GM23338 (cell line): ENCODE results near the gene ERCC6. TPM values are rescaled to one million over a fixed set of nuclear protein-coding genes. Genes with fewer than 3 reads are reported as not detected.

ENCODE experiments used
- ATAC-seq: fragments of 200-7000 bp; cut with Tn5 transposase; 3 replicates; pipeline ENCODE4 v1.9.1; 2020
- DNase-seq: peaks from one replicate; pipeline ENCODE4 v3.0.0-alpha.2; 2015; ENCODE audit warnings: low spot score
- H2AFZ ChIP-seq: fragments of 200-600 bp; sonication (generic); 2 replicates; pipeline ENCODE4 v1.8.0; 2016; ENCODE audit warnings: antibody characterized with exemption, mild to moderate bottlenecking, moderate library complexity
- H3F3A ChIP-seq: fragments of 200-600 bp; sonication (generic); replicated peaks from 2 replicates; pipeline ENCODE4 v1.8.0; 2017; ENCODE audit warnings: antibody characterized with exemption, mixed run types, low read depth
- H3K27ac ChIP-seq: fragments of 200-600 bp; sonication (generic); 2 replicates; pipeline ENCODE4 v1.6.1; 2016; ENCODE audit warnings: low read depth
- H3K27me3 ChIP-seq: fragments of 200-600 bp; sonication (generic); 2 replicates; pipeline ENCODE4 v1.8.0; 2016; ENCODE audit warnings: mild to moderate bottlenecking, mixed run types, moderate library complexity; ENCODE audit not compliant: insufficient read depth
- H3K36me3 ChIP-seq: fragments of 200-600 bp; sonication (generic); 2 replicates; pipeline ENCODE4 v1.8.0; 2016; ENCODE audit warnings: mild to moderate bottlenecking; ENCODE audit not compliant: insufficient read depth
- H3K4me1 ChIP-seq: fragments of 200-600 bp; sonication (generic); 2 replicates; pipeline ENCODE4 v1.8.0; 2016; ENCODE audit warnings: mild to moderate bottlenecking, moderate library complexity; ENCODE audit not compliant: insufficient read depth
- H3K4me2 ChIP-seq: fragments of 200-600 bp; sonication (generic); 2 replicates; pipeline ENCODE4 v1.7.1; 2017; ENCODE audit warnings: mixed run types
- H3K4me3 ChIP-seq: fragments of 200-600 bp; sonication (generic); 2 replicates; pipeline ENCODE4 v1.6.1; 2016; ENCODE audit warnings: mixed run types
- H3K79me2 ChIP-seq: fragments of 200-600 bp; sonication (generic); replicated peaks from 2 replicates; pipeline ENCODE4 v1.8.0; 2017; ENCODE audit warnings: mild to moderate bottlenecking; ENCODE audit not compliant: insufficient read depth
- H3K9me2 ChIP-seq: fragments of 200-600 bp; sonication (generic); 2 replicates; pipeline ENCODE4 v1.8.0; 2017; ENCODE audit not compliant: insufficient read depth
- H4K20me1 ChIP-seq: fragments of 200-600 bp; sonication (generic); replicated peaks from 2 replicates; pipeline ENCODE4 v1.8.0; 2017; ENCODE audit warnings: mild to moderate bottlenecking; ENCODE audit not compliant: insufficient read depth
- H3K27ac Mint-ChIP-seq: 2 replicates; pipeline ENCODE4 v1.8.0; 2020; ENCODE audit warnings: inconsistent platforms, mild to moderate bottlenecking, moderate library complexity, mixed read lengths
- H3K27me3 Mint-ChIP-seq: 3 replicates; pipeline ENCODE4 v1.8.0; 2022; ENCODE audit warnings: low read depth, mild to moderate bottlenecking, moderate library complexity, mixed read lengths, inconsistent platforms; ENCODE audit not compliant: insufficient read depth, poor library complexity
- H3K36me3 Mint-ChIP-seq: 3 replicates; pipeline ENCODE4 v1.8.0; 2021; ENCODE audit warnings: low read depth, mild to moderate bottlenecking, inconsistent platforms, moderate library complexity, mixed read lengths
- H3K4me1 Mint-ChIP-seq: 3 replicates; pipeline ENCODE4 v1.8.0; 2020; ENCODE audit warnings: mild to moderate bottlenecking, inconsistent platforms, mixed read lengths
- H3K4me3 Mint-ChIP-seq: 3 replicates; pipeline ENCODE4 v1.8.0; 2021; ENCODE audit warnings: moderate library complexity, mild to moderate bottlenecking, inconsistent platforms, mixed read lengths
- H3K9me3 Mint-ChIP-seq: 3 replicates; pipeline ENCODE4 v1.8.0; 2020; ENCODE audit warnings: moderate library complexity, mild to moderate bottlenecking, inconsistent platforms, mixed read lengths
- CREB1 ChIP-seq: fragments of 250-450 bp; sonication (Bioruptor Pico); IDR thresholded peaks from 2 replicates; pipeline ENCODE4 v1.5.0; 2020; ENCODE audit warnings: low read depth, mild to moderate bottlenecking, moderate library complexity
- CTCF ChIP-seq, 2 experiments: fragments of 200-600 bp in 1 of 2; sonication (generic) in 1 of 2; conservative IDR thresholded peaks; 2 replicates each; pipeline versions ENCODE4 v1.5.1 to v1.6.1; 2016 to 2017; ENCODE audit warnings: antibody characterized with exemption in 2 of 2, low read depth in 2 of 2, mild to moderate bottlenecking in 2 of 2, moderate library complexity in 1 of 2
- ETS1 ChIP-seq: IDR thresholded peaks from 2 replicates; pipeline ENCODE4 v1.6.1; 2016; ENCODE audit warnings: antibody characterized with exemption
- EZH2phosphoT487 ChIP-seq: fragments of 200-600 bp; sonication (generic); IDR thresholded peaks from one replicate; pipeline ENCODE4 v1.8.1; 2018; ENCODE audit warnings: antibody characterized with exemption; ENCODE audit not compliant: unreplicated experiment
- NANOG ChIP-seq: IDR thresholded peaks from 2 replicates; pipeline ENCODE4 v1.6.1; 2016; ENCODE audit warnings: antibody characterized with exemption, borderline replicate concordance
- REST ChIP-seq: IDR thresholded peaks from one replicate; pipeline ENCODE4 v1.6.1; 2018; ENCODE audit warnings: antibody characterized with exemption; ENCODE audit not compliant: unreplicated experiment
- STAT1 ChIP-seq: IDR thresholded peaks from one replicate; pipeline ENCODE4 v1.6.1; 2016; ENCODE audit warnings: antibody characterized with exemption; ENCODE audit not compliant: unreplicated experiment
- ZNF114 ChIP-seq: fragments of 250-450 bp; sonication (Bioruptor Pico); IDR thresholded peaks from 2 replicates; pipeline ENCODE4 v1.5.0; 2020; ENCODE audit warnings: mild to moderate bottlenecking, moderate library complexity
- ZNF331 ChIP-seq: fragments of 250-450 bp; sonication (Bioruptor Pico); IDR thresholded peaks from 2 replicates; pipeline ENCODE4 v1.5.0; 2020; ENCODE audit warnings: low read depth, mild to moderate bottlenecking, moderate library complexity
- polyA plus RNA-seq: library from polyadenylated mRNA; unstranded; fragments of >200 nt; fragmentation: Nextera tagmentation; extraction: Ambion mirVana; gene quantifications from 2 replicates; pipeline ENCODE4 v1.2.1, GENCODE V29; 2016
- total RNA-seq: library from RNA; depleted of rRNA; stranded (reverse); fragments of >200 nt; shearing (Covaris generic); gene quantifications from 2 replicates; pipeline ENCODE4 v1.2.3, GENCODE V29; 2014; rRNA removed

ERCC6 gene
- total and polyA plus RNA-seq, 2 experiments from 2014 or later, result 2.5 to 13.8 TPM

- Histone ChIP-seq H3F3A (no peaks in the 10 kb centered on the region), H3K27ac (peak overlapping the region; percentile 63; the same call in 1 of the 2 replicates), H3K4me1 (no peaks in the 10 kb centered on the region), H3K9me2 (no peaks in the 10 kb centered on the region), H3K36me3 (no peaks in the 10 kb centered on the region), H4K20me1 (no peaks in the 10 kb centered on the region), H3K4me3 (no peak overlapping the region; the same call in 1 of the 2 replicates), H3K79me2 (no peaks in the 10 kb centered on the region), H3K4me2 (no peak overlapping the region), H3K27me3 (no peaks in the 10 kb centered on the region), H2AFZ (no peak overlapping the region)
- DNase-seq, result peak; percentile 35
- TF ChIP-seq EZH2phosphoT487 (no peak), CTCF (conservative IDR thresholded peaks at IDR 0.05; ENCODE audit: low read depth in 2 of 2) (no peak), ZNF331 (CRISPR knock-in tag) (no peak), ETS1 (no peak), REST (no peak), ZNF114 (CRISPR knock-in tag) (no peak), NANOG (no peak), CREB1 (CRISPR knock-in tag) (no peak), STAT1 (no peak)
- Mint-ChIP-seq H3K4me1 (peaks cover 12% of the 10 kb centered on the region), H3K36me3 (peaks cover 48% of the 10 kb centered on the region), H3K27ac (peak overlapping the region; percentile 22; the same call in 1 of the 2 replicates), H3K9me3 (peaks cover 36% of the 10 kb centered on the region), H3K4me3 (no peak overlapping the region; the same call in 2 of the 3 replicates), H3K27me3 (no peaks in the 10 kb centered on the region)
- peak; percentile 59 for ATAC-seq
Measured at GRCh38 chr10:49465736-49466135, 73.2 kb downstream of the ERCC6 start.

Other genes starting within 250 kb of the ERCC6 start
- gene C10orf71, start 240.0 kb downstream of the ERCC6 start, total RNA-seq, result not detected in 2 replicates
- not detected in 2 replicates for gene C10orf71, start 240.0 kb downstream of the ERCC6 start, polyA plus RNA-seq
- gene DRGX, start 143.0 kb downstream of the ERCC6 start, total RNA-seq, result not detected in 2 replicates
- not detected in 2 replicates for gene DRGX, start 143.0 kb downstream of the ERCC6 start, polyA plus RNA-seq
- gene SLC18A3, start 71.2 kb upstream of the ERCC6 start, total RNA-seq, result 0.12 TPM in 1 of 2 replicates, not detected in the other
- 0.09 and 0.16 TPM in 2 replicates for gene SLC18A3, start 71.2 kb upstream of the ERCC6 start, polyA plus RNA-seq
- gene CHAT, start 74.9 kb upstream of the ERCC6 start, total RNA-seq, result not detected in 2 replicates
- gene CHAT, start 74.9 kb upstream of the ERCC6 start, polyA plus RNA-seq, result not detected in 2 replicates
- not detected in 2 replicates for gene C10orf53, start 140.5 kb upstream of the ERCC6 start, total RNA-seq
- not detected in 2 replicates for gene C10orf53, start 140.5 kb upstream of the ERCC6 start, polyA plus RNA-seq
- gene OGDHL, start 223.2 kb upstream of the ERCC6 start, total RNA-seq, result 15.5 and 17.6 TPM in 2 replicates
- gene OGDHL, start 223.2 kb upstream of the ERCC6 start, polyA plus RNA-seq, result 7.2 and 8.3 TPM in 2 replicates